22Rv1 (cell line): ENCODE results near the gene NR1I2.

Experiments used
- CTCF ChIP-seq: fragments of 450-650 bp; IDR thresholded peaks from 2 replicates; pipeline ENCODE4 v1.5.1; 2017; ENCODE audit warnings: mild to moderate bottlenecking
- ZFX ChIP-seq: fragments of 450-650 bp; IDR thresholded peaks from 2 replicates; pipeline ENCODE4 v1.6.1; 2017; ENCODE audit warnings: antibody characterized with exemption, borderline replicate concordance

- TF ChIP-seq CTCF (no peak), ZFX (no peak)
These were observed 82.6 kb downstream of the NR1I2 start for GRCh38 chr3:119864476-119864875.
